ENCODE measurements around the gene SSTR3. TPM values are rescaled to one million over a fixed set of nuclear protein-coding genes. Genes with fewer than 3 reads are reported as not detected.

The SSTR3 gene
- total RNA-seq, 1 experiment from 2014 or later: not detected

- no peak for DNase-seq (ENCODE audit: low read depth)
- in situ Hi-C loops (cut with HindIII; ENCODE audit: low pct_unique_long_range_greater_than_20kb, low sequenced_read_pairs): no loop called here
Measured at GRCh38 chr22:37231406-37232139, 19.3 kb upstream of the SSTR3 start.

GRCh38 chr22:37230673-37231405 lies 18.6 kb upstream of the SSTR3 start:
- in situ Hi-C loops (cut with HindIII; ENCODE audit: low pct_unique_long_range_greater_than_20kb, low sequenced_read_pairs): no loop called here
- DNase-seq (ENCODE audit: low read depth): no peak

GRCh38 chr22:37229805-37230672 lies 17.8 kb upstream of the SSTR3 start:
- peak; percentile 13 for DNase-seq (ENCODE audit: low read depth)
- in situ Hi-C loops (cut with HindIII; ENCODE audit: low pct_unique_long_range_greater_than_20kb, low sequenced_read_pairs): no loop called here

- DNase-seq (ENCODE audit: low read depth): peak; percentile 69
- in situ Hi-C loops (cut with HindIII; ENCODE audit: low pct_unique_long_range_greater_than_20kb, low sequenced_read_pairs): no loop called here
Measured at GRCh38 chr22:37229012-37229804, 16.9 kb upstream of the SSTR3 start.

- in situ Hi-C loops (cut with HindIII; ENCODE audit: low pct_unique_long_range_greater_than_20kb, low sequenced_read_pairs): no loop called here
- DNase-seq (ENCODE audit: low read depth): no peak
Measured at GRCh38 chr22:37228106-37229011, 16.1 kb upstream of the SSTR3 start.

GRCh38 chr22:37226514-37226913 lies 14.2 kb upstream of the SSTR3 start:
- in situ Hi-C loops (cut with HindIII; ENCODE audit: low pct_unique_long_range_greater_than_20kb, low sequenced_read_pairs): no loop called here

GRCh38 chr22:37226087-37226486 lies 13.8 kb upstream of the SSTR3 start:
- DNase-seq (ENCODE audit: low read depth): no peak
- in situ Hi-C loops (cut with HindIII; ENCODE audit: low pct_unique_long_range_greater_than_20kb, low sequenced_read_pairs): no loop called here

More at GRCh38 chr22:37226514-37226913, 14.2 kb upstream of the SSTR3 start:
- no peak for DNase-seq (ENCODE audit: low read depth)

GRCh38 chr22:37225481-37225880 lies 13.2 kb upstream of the SSTR3 start:
- no peak for DNase-seq (ENCODE audit: low read depth)
- in situ Hi-C loops (cut with HindIII; ENCODE audit: low pct_unique_long_range_greater_than_20kb, low sequenced_read_pairs): no loop called here

- no peak for DNase-seq (ENCODE audit: low read depth)
- in situ Hi-C loops (cut with HindIII; ENCODE audit: low pct_unique_long_range_greater_than_20kb, low sequenced_read_pairs): no loop called here
Measured at GRCh38 chr22:37224757-37225420, 12.6 kb upstream of the SSTR3 start.

- DNase-seq (ENCODE audit: low read depth): no peak
- in situ Hi-C loops (cut with HindIII; ENCODE audit: low pct_unique_long_range_greater_than_20kb, low sequenced_read_pairs): no loop called here
Measured at GRCh38 chr22:37223965-37224551, 11.8 kb upstream of the SSTR3 start.

- in situ Hi-C loops (cut with HindIII; ENCODE audit: low pct_unique_long_range_greater_than_20kb, low sequenced_read_pairs): no loop called here
- DNase-seq (ENCODE audit: low read depth): no peak
Measured at GRCh38 chr22:37222440-37222971, 10.2 kb upstream of the SSTR3 start.

GRCh38 chr22:37221424-37222333 lies 9.4 kb upstream of the SSTR3 start:
- DNase-seq (ENCODE audit: low read depth): no peak
- in situ Hi-C loops (cut with HindIII; ENCODE audit: low pct_unique_long_range_greater_than_20kb, low sequenced_read_pairs): no loop called here

GRCh38 chr22:37220543-37220981 lies 8.3 kb upstream of the SSTR3 start:
- no peak for DNase-seq (ENCODE audit: low read depth)
- in situ Hi-C loops (cut with HindIII; ENCODE audit: low pct_unique_long_range_greater_than_20kb, low sequenced_read_pairs): no loop called here

- DNase-seq (ENCODE audit: low read depth): no peak
Measured at GRCh38 chr22:37219533-37219932, 7.3 kb upstream of the SSTR3 start.

GRCh38 chr22:37218771-37219411 lies 6.6 kb upstream of the SSTR3 start:
- in situ Hi-C loops (cut with HindIII; ENCODE audit: low pct_unique_long_range_greater_than_20kb, low sequenced_read_pairs): no loop called here
- DNase-seq (ENCODE audit: low read depth): no peak

More at GRCh38 chr22:37219533-37219932, 7.3 kb upstream of the SSTR3 start:
- in situ Hi-C loops (cut with HindIII; ENCODE audit: low pct_unique_long_range_greater_than_20kb, low sequenced_read_pairs): no loop called here

Measured in Caki2 (cell line).